ENCODE data around the gene CUEDC2.

Gene CUEDC2

GRCh38 chr10:102433619-102434046 is 1.3 kb upstream of the CUEDC2 start:
- TF ChIP-seq CTCF (IDR thresholded peaks at IDR 0.05; ENCODE audit: extremely low read depth, missing control alignments): no peak
- DNase-seq (ENCODE audit: low spot score): no peak

GRCh38 chr10:102431452-102432124 is 786 bp downstream of the CUEDC2 start:
- DNase-seq (ENCODE audit: low spot score): no peak
- TF ChIP-seq CTCF (IDR thresholded peaks at IDR 0.05; ENCODE audit: extremely low read depth, missing control alignments): no peak

- TF ChIP-seq CTCF (IDR thresholded peaks at IDR 0.05; ENCODE audit: extremely low read depth, missing control alignments): no peak
- DNase-seq (ENCODE audit: low spot score): no peak
Measured at GRCh38 chr10:102429468-102429867, 2.9 kb downstream of the CUEDC2 start.

GRCh38 chr10:102426803-102427287 is 5.5 kb downstream of the CUEDC2 start:
- TF ChIP-seq CTCF (IDR thresholded peaks at IDR 0.05; ENCODE audit: extremely low read depth, missing control alignments): no peak
- no peak for DNase-seq (ENCODE audit: low spot score)

GRCh38 chr10:102425444-102425843 is 6.9 kb downstream of the CUEDC2 start:
- TF ChIP-seq CTCF (IDR thresholded peaks at IDR 0.05; ENCODE audit: extremely low read depth, missing control alignments): no peak
- DNase-seq (ENCODE audit: low spot score): no peak

- no peak for TF ChIP-seq CTCF (IDR thresholded peaks at IDR 0.05; ENCODE audit: extremely low read depth, missing control alignments)
- no peak for DNase-seq (ENCODE audit: low spot score)
Measured at GRCh38 chr10:102424916-102425315, 7.5 kb downstream of the CUEDC2 start.

GRCh38 chr10:102424145-102424544 is 8.2 kb downstream of the CUEDC2 start:
- no peak for DNase-seq (ENCODE audit: low spot score)
- no peak for TF ChIP-seq CTCF (IDR thresholded peaks at IDR 0.05; ENCODE audit: extremely low read depth, missing control alignments)

All from GM20000 (cell line).